HG03460 (cell line): Measurements from ENCODE around the gene MAS1.
"Not testable (repeated sequence)": the region's sequence is repeated elsewhere in the genome, so short reads cannot be mapped to it uniquely, and the experiment has no call there.

Source experiments
- ATAC-seq: cut with Tn5 transposase; IDR thresholded peaks from one replicate; pipeline ENCODE4 v1.9.1; 2021; ENCODE audit not compliant: unreplicated experiment

MAS1 gene

DNA sequence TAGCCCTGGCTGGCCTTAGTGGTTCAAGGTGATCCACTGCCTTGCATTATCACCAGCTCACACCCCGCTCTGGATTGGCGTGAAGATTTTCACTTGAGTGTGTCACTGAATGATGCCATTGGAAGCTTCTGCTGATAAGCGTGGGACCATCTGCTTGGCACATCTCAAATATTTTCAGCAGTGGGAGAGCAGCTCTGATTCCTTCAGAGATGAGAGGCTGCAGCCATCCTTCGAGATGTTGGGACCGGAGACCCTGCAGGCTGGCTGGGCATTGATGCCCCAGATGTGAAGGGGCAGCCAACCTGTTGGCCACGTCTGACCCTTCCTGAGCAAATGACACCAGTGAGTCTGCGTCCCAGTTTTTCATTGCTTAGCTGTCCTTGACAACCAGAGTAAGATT is at the start of gene MAS1:
MAS1 (plus strand) TSS at position 197 of the 400 bp plus-strand sequence. CDS start 15,968 bp downstream, outside the sequence.
- ATAC-seq, result no peak

DNA sequence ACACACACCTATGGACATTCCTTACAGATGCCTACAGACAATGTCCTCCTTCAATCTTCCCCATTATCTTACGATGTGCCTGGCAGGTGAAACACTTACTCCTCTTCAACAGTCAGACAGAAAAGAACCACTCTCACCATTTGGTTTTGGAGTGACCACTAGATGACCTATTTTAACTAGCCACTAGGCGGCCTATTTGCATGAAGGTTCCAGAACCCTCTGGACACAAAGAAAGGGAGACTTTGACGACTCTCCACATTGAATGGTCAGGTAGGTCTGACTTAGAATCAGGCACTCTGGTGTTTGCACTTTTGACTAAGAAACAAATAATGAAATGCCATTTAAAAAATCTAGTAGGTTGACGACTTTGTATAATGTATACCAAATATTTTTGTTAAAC is 48.8 kb upstream of the MAS1 start:
- ATAC-seq, result no peak

DNA sequence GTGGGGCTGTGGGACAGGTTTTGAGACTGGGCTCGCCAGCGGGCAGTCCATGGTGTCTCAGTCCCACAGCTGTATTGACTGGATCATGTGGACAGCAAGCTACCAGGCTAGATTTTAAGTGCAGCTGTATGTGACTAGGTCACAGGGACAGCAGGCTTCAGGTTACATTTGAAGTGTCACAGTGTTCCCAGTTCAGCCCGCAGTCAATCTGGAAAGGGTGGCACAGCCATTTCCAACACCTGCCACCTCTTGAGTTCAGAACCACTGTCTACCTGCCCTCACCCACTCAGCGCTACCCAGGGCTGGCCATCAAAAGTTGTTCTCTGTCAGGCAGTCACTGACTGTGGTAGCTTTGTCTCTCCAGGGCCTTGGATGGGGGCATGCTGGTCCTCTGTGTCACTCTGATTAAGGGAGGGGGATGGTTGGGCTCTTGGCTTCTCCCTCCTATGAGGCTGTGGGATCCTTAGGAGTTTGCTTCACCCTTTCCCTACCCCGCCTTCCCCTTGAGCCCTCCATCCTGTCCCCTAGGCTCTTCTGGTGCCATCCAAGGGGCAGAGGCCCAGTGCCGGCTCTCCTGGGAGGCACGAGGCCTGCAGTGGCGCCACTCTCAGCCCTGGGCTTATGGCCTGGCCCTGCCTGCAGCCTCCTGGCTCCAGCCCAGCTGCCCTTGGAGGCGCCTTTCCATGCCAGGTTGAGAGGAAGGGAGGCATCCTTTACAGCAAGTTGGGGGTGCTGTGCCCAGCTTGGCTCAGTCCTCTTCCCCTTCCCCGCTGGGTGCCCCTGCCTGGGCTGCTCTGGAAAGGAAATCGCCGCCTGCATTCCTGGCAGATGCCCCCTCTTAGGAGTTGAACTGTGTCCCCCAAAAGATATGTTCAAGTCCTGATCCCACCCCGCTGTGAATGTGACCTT is 45.8 kb upstream of the MAS1 start:
- no peak for ATAC-seq

DNA sequence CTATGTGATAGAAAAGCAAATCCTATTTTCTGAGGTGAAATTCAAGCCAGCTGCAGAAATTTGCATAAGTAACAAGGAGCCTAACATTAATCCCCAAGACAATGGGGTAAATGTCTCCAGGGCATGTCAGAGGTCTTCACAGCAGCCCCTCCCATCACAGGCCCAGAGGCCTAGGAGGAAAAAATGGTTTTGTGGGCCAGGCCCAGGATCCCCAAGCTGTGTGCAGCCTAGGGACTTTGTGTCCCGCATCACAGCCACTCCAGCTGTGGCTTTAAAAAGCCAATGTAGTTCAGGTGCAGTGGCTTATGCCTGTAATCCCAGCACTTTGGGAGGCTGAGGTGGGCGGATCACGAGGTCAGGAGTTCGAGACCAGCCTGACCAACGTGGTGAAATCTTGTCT is 42.2 kb upstream of the MAS1 start:
- ATAC-seq, result not testable (repeated sequence)

DNA sequence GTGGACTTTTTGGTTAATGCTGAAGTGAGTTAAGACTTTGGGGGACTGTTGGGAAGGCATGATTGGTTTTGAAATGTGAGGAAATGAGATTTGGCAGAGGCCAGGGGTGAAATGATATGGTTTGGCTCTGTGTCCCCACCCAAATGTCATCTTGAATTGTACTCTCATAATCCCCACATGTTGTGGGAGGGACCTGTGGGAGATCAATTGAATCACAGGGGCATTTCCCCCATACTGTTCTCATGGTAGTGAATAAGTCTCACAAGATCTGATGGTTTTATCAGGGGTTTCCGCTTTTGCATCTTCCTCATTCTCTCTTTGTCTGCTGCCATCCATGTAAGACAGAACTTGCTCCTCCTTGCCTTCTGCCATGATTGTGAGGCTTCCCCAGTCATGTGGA is 40.9 kb upstream of the MAS1 start:
- not testable (repeated sequence) for ATAC-seq

DNA sequence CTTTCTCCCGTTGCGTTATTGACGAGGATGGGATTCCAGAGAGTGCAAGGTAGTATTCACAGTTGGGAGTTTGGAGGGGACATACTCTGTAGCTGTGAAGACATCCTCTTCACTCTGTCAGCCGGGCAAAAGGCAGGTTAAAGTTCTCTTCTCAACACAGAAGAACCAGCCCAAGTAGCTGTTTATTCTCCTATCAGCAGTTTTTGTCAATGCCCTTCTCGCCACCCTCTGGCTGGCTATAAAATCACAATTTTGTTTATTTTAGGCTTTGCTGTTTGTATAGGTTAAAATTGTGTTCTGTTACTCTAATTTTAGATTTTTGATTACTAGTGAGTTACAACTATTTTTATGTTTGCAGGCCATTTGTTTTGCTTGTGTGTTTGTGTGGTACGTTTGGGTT is 37.9 kb upstream of the MAS1 start:
- no peak for ATAC-seq

DNA sequence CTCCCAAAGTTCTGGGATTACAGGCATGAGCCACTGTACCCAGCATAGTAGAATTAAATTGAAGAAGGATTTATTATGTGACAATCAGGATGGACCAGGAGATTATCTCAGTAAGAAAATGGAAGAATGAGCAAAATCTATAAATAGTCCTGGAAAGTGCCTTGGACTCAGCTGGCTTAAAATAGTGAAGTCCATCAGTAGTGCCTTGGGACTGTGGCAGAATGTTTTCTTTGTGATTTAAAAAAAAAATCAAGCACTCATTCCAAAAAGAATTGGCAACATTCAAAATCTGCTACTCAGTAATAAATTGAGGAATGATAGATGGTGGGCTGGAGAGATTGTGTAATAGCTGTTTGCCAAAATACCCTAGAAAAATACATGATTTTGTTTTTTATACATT is 37.0 kb upstream of the MAS1 start:
- no peak for ATAC-seq

DNA sequence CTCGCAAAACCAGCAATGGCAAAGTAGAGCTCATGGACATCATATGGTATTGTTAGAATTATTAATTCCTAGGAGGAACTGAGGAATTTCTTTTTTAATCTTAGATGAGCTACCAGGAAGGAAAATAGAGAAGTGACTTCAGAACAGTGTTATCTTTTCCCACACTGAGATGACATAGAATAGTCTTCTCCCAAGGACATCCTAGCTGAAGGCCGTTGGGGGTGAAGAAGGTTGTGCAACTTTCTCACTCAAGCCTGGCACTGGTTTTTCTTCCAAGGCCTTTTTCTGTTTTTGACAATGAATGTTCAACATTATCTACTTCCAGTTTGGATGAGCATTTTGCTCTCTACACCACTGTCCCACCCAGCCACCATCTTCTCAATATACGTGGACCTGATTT is 35.8 kb upstream of the MAS1 start:
- no peak for ATAC-seq

DNA sequence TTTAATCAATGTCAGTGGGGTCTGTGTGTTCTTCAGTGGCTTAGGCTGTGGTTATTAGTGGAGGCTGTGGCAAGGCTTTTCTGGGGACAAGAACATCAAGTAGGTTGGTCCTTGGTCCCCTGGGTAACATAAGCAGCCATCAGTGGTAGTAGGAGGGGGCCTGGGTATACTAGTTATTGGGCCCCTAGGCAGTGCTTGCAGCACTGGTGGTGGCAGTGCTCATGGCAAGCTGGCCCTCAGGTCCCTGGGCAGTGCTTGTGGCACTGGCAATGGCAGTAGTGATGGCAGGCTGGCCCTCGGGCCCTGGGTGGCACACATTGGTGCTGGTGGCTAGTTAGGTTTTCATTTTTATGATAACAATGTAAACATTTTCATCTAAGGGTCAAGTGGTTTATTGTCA is 32.5 kb upstream of the MAS1 start:
- ATAC-seq, result no peak

DNA sequence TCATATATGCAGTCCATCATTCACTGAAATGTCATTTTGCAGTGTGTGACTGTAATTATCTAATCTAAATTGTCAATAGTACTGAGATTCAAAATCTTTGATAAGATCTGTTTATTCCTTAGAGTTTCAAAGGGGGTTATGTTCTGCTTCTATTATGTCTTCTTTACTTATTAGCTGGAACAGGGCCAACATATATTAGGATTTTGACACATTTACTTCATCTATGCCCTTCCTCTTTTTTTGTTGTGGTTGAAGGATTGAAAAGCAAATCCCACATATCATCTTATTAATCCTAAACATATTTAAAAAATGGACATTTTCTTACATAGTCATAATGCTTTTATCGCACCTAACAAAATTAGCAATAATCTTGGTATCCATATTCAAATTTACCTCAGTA is 30.3 kb upstream of the MAS1 start:
- no peak for ATAC-seq

DNA sequence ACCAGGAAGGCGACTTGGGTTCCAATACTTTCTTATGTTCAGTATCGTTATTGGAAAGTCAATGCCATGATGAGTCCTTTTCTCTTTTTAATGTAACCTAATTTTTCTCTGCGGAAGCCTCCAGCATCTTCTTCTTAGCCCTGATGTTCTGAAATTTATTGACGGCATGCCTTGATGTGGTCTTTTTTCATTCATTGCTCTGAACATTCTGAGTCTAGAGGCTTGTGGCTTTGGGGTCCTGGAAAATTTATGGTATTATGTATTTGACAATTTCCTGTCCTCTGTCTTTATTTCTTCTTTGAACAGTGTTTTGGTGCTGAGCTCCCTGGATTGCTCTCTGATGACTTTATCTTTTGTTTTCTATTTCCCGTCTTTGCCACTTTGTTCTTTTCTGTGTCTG is 28.7 kb upstream of the MAS1 start:
- no peak for ATAC-seq

DNA sequence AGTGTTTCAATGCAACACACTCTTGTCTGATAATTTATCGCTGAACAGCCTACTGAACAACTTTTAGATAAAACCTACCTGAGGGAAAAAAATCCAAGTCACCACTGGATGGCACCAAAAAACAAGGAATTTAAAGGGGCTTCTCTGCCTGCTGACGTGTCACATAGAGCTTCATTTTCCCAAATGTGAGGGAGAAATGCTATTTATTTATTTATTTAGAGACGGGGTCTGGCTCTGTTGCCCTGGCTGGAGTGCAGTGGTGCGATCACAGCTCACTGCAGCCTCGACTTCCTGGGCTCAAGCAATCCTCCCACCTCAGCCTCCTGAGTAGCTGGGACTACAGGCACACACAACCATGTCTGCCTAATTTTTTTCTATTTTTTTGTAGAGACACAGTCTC is 27.4 kb upstream of the MAS1 start:
- not testable (repeated sequence) for ATAC-seq

DNA sequence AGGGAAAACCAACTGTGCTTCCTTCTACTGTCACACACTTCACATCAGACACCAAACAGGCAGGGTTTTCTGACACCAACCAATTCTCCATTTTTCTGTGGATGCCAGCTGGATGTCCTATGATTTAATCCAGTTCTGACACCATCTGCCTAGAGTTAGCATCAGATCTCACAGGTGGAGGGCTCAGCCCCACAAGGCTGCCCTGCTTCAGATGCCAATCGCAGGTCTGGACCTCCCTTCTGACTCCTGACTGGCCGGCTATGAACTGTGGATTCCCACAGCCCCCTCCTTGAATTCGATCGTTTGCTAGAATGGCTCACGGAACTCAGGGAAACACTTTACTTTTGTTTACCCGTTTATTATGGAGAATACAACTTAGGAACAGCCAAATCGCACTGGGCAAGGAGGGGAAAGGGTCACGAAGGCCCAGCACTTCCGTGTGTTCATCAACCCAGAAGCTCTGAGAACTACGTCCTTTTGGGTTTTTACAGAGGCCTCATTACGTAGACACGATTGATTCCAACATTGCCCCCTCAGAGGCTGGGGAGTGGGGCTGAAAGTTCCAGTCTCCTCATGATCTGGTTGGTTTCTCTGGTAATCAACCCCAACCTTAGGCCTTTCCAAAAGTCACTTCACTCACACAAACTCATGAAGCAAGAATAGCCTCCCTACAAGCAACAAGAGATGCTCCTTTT is 25.4 kb upstream of the MAS1 start:
- ATAC-seq, result no peak

DNA sequence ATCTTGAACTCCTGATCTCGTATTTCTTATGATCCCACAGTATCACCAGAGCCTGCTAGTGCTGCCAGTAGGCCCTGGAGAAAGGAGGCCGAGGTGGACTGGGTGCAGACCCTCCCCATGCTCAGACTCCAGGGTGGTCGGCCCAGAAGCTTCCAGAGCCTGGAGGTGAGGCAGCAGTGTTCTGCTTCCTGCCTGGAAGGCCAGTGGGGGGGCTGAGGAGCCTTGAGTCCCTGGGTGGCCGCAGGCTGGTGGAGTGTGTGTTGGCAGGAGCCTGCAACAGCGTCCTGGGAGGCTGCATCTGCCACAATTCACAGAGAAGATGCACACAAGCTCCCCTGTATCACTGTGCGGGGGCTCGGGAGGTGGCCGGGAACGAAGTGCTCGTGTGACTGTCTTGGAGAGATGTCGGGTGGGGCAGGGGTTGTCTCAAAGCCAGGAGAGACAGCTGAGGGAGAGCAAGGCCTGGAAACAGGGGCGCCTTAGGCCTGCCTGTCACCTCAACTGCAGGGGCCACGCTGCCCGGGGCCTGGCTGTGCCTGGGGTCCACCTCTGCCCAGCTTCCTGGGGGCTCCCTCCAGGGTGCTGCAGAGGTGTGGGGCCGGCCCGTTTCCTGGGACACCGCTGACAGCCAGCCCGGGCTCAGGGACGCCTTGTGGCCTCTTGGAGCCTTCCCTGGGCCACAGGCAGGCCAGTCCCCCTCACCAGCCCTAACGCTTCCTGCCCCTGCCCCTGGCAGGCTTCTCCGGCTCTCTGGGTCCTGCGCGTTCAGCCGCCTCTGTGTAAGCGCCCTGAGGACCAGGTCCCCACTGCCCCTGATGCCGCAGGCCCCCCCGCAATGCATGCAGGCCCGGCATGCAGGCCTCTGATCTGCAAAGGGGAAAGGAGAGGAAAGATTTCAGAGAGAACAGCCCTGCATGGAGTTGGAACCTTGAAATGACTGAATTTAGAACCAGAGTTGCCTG is 24.2 kb upstream of the MAS1 start:
- no peak for ATAC-seq

DNA sequence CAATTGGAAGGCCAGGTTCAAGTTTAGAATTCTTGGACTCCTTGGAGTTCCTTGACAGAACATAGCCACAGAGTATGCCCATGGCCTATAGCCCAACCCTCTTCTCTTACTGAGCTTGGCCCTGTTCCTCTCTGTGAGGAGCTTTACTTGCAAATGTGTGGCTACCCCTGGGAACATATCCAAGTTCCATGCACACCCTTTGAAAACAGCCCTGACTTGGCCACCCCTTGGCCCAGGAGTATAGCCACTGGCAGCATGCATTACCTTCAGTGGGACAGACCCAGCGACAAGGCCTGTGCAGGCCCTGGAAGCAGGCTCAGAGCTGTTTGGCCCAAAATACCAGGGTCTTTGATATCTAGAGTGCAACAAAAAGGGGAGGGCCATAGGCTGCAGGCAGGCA is 19.5 kb upstream of the MAS1 start:
- ATAC-seq, result no peak

DNA sequence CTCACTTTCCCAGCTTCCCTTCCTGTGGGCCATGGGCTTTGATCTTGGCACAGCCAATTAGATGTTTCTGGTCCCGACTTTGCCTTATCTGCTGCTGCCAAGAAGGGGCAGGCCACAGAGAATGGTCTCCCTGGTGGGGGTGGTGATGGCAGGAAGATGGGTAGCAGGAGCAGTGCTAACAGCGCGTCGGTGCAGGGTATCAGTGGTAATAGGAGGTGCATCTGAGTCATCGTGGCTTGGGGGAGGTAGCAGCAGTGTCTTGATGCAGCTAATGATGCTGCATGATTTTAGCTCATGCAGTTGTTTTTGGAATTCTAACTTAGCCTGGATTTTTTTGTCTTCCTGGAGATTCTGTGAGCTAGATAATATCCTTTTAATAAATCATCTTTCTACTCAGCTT is 18.9 kb upstream of the MAS1 start:
- no peak for ATAC-seq

DNA sequence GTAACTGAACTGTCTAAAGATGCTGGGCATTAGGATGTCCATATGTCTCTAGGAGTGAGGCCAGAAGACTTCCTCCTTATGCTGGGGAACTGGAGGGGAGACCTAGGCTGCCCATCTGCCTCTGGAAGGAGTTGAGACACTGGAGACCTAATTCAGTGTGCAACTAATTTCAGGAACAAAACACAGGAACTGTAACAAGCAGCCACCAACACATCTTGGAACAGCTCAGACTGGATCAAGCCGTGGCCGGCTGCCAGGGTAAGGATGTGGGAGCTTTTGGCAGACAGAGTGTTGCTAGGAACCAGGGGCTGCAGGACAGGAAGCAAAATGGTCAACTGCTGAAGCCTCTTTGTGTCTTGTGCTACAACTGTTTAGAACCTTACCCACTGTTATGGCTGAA is 16.4 kb upstream of the MAS1 start:
- ATAC-seq, result no peak

DNA sequence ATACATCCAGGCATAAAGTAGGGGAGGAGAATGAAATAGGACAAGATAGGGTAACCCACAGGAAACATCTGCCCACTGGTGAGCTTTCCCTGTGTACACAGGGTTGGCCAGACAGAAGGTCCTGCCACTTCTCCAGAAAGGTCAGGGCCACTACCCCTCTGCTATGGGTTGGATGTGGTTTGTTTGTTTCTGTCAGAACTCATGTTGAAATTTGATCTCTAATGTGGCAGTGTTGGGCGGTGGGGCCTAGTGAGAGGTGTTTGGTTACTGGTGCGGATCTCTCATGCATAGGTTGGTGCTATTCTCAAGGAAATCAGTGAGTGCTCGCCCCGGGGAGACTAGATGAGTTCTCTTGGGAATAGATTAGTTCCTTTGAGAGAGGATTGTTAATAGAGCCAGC is 15.6 kb upstream of the MAS1 start:
- ATAC-seq, result peak; percentile 43

DNA sequence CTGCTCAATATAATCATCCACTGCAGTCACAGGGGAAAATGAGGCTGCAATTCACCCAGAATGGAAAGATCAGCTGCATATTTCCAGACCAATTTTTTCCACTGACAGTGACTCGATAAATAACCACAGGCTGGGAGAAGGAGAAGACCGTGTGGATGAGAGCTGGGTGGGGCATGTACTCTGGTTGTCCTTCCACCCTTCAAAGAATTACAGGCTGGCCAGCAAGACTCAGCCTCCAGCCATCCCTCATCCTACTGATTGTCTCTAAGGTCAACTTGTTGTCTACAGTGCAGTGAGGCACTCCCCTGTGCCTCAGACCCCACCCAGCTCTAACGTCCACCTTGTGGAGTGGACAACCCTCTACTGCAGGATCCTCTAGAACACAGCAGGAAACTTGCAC is 14.5 kb upstream of the MAS1 start:
- ATAC-seq, result no peak

DNA sequence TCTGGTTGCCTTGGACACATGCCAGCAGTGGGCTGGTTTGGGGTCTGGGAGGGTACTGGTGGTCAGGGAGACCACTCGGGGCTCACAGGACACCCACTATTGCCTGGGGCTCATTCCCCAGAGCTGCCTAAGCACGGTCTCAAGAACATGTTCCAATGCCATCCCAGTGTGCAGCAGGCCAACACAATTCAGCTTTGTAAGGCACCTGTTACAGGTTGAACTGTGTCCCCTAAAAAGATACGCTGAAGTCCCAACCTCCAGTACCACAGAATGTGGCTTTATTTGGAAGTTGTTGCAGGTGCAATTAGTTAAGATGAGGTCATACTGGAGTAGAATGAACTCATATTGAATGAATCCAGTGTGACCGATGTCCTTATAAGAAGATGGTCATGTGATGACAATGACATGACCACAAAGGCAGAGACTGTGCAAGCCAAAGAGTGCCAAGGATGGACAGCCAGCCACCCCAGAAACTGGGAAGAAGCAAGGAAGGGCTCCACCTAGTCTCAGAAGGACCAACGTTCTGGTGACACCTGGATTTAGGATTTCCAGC is 13.5 kb upstream of the MAS1 start:
- ATAC-seq, result no peak

DNA sequence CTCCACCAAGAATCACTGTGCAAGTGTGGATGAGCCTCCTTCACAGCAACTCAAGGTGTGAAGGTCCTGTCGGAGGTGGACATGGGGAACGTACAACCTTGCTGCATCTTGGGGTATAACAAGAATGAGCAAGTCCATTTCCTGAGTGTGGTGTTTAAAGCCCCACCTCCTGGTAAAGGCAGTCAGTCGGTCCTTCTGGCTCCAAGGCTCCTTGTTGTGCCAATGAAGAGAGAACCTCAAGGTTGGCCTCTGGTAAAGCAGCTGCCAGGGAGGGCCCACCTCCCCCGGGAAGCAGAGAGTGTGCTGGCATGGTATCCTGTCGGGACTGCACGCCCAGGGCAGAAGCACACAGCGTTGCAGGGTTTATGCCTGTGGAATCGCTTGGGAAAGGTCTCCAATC is 12.4 kb upstream of the MAS1 start:
- no peak for ATAC-seq
